22Rv1 (cell line): ENCODE data around the gene AP2A2.

Experiments used
- CTCF ChIP-seq: fragments of 450-650 bp; IDR thresholded peaks from 2 replicates; pipeline ENCODE4 v1.5.1; 2017; ENCODE audit warnings: mild to moderate bottlenecking
- ZFX ChIP-seq: fragments of 450-650 bp; IDR thresholded peaks from 2 replicates; pipeline ENCODE4 v1.6.1; 2017; ENCODE audit warnings: antibody characterized with exemption, borderline replicate concordance

DNA sequence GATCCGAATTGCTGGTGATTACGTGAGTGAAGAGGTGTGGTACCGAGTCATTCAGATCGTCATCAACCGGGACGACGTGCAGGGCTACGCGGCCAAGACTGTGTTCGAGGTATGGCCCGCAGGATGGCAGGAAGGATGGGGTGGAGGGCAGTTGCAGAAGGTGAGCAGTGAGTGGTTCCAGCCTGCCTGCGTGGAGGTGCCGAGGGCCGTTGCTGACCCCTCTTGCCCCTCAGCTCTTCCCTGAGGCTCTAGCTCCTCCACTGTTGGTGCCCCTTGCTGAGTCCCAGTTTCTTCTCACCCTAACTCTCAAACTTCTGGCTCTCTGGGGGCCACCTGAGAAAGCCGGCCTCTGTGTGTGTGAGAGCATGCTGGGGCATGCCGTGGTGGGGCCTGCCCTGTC lies 66.9 kb downstream of the AP2A2 start:
- TF ChIP-seq CTCF (no peak), ZFX (no peak)
